ENCODE data around the gene ADAMTS14.

DNA sequence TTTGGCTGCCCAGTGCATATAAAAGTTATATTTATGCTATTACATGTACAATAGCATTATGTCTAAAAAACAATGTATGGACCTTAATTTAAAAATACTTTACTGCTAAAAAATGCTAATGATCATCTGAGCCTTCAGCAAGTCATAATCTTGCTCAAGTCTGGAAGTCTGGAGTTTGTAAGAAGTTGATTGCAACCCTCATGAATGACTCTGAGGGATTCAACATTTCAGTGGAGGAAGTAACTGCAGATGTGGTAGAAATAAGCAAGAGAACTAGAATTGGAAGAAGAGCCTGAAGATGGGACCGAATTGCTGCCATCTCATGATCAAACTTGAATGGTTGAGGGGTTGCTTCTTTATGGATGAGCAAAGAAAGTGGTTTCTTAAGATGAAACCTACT, 13.0 kb upstream of the ADAMTS14 start:
- TF ChIP-seq PATZ1 (CRISPR knock-in tag; IDR thresholded peaks at IDR 0.05; ENCODE audit: borderline replicate concordance) = no peak
- no peak for TF ChIP-seq RARB (CRISPR knock-in tag; IDR thresholded peaks at IDR 0.05)
- no peak for TF ChIP-seq ARNTL (CRISPR knock-in tag; IDR thresholded peaks at IDR 0.05; ENCODE audit: borderline replicate concordance, low read depth)
- TF ChIP-seq, protein P1, sequence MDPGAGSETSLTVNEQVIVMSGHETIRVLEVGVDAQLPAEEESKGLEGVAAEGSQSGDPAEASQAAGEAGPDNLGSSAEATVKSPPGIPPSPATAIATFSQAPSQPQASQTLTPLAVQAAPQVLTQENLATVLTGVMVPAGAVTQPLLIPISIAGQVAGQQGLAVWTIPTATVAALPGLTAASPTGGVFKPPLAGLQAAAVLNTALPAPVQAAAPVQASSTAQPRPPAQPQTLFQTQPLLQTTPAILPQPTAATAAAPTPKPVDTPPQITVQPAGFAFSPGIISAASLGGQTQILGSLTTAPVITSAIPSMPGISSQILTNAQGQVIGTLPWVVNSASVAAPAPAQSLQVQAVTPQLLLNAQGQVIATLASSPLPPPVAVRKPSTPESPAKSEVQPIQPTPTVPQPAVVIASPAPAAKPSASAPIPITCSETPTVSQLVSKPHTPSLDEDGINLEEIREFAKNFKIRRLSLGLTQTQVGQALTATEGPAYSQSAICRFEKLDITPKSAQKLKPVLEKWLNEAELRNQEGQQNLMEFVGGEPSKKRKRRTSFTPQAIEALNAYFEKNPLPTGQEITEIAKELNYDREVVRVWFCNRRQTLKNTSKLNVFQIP (CRISPR knock-in tag; IDR thresholded peaks at IDR 0.05; ENCODE audit: borderline replicate concordance, low read depth) = no peak
- no peak for TF ChIP-seq GLIS3 (CRISPR knock-in tag; IDR thresholded peaks at IDR 0.05)

All from SK-N-SH treated with all-trans-retinoic acid at 6 μM for 48 hours (cell line).